Trophoblast cell (in vitro differentiated cells and primary cell): ENCODE data around the gene CRMP1.

Experiments used
- DNase-seq, 2 donors: peaks; one replicate each; pipeline ENCODE4 v3.0.0-alpha.2; 2016
- H2AFZ ChIP-seq: 2 replicates; pipeline ENCODE4 v1.6.1; 2013; ENCODE audit warnings: low read length, moderate library complexity, mild to moderate bottlenecking; ENCODE audit not compliant: insufficient read depth, poor library complexity
- H2AK5ac ChIP-seq: 2 replicates; pipeline ENCODE4 v1.6.1; 2013; ENCODE audit warnings: mild to moderate bottlenecking, low read length
- H2BK120ac ChIP-seq: 2 replicates; pipeline ENCODE4 v1.6.1; 2013; ENCODE audit warnings: low read length, mild to moderate bottlenecking, moderate library complexity; ENCODE audit not compliant: insufficient read depth, poor library complexity
- H2BK12ac ChIP-seq: 2 replicates; pipeline ENCODE4 v1.6.1; 2013; ENCODE audit warnings: mild to moderate bottlenecking, low read length, moderate library complexity
- H2BK5ac ChIP-seq: 2 replicates; pipeline ENCODE4 v1.6.1; 2013; ENCODE audit warnings: low read length, low read depth, moderate library complexity, mild to moderate bottlenecking; ENCODE audit not compliant: poor library complexity
- H3K14ac ChIP-seq: 2 replicates; pipeline ENCODE4 v1.6.1; 2013; ENCODE audit warnings: mild to moderate bottlenecking, low read length
- H3K18ac ChIP-seq: 2 replicates; pipeline ENCODE4 v1.6.1; 2013; ENCODE audit warnings: mild to moderate bottlenecking, low read length
- H3K23ac ChIP-seq: 2 replicates; pipeline ENCODE4 v1.6.1; 2013; ENCODE audit warnings: low read length
- H3K27ac ChIP-seq: 2 replicates; pipeline ENCODE4 v1.5.1; 2013; ENCODE audit warnings: low read depth, mild to moderate bottlenecking, inconsistent platforms, low read length, moderate library complexity
- H3K27me3 ChIP-seq: 2 replicates; pipeline ENCODE4 v1.6.1; 2013; ENCODE audit warnings: inconsistent platforms, mild to moderate bottlenecking, low read length, moderate library complexity; ENCODE audit not compliant: insufficient read depth
- H3K36me3 ChIP-seq, 2 experiments: 1 replicate in 1 of 2; 2 replicates in 1 of 2; pipeline ENCODE4 v1.6.1; 2013; ENCODE audit warnings: low read length in 2 of 2, mild to moderate bottlenecking in 2 of 2, moderate library complexity in 1 of 2; ENCODE audit not compliant: insufficient read depth in 2 of 2, control insufficient read depth in 1 of 2
- H3K4ac ChIP-seq: 2 replicates; pipeline ENCODE4 v1.6.1; 2013; ENCODE audit warnings: low read depth, mild to moderate bottlenecking, low read length, moderate library complexity
- H3K4me1 ChIP-seq, 2 experiments: 1 replicate in 1 of 2; 2 replicates in 1 of 2; pipeline ENCODE4 v1.6.1; 2013; ENCODE audit warnings: low read length in 2 of 2, mild to moderate bottlenecking in 2 of 2, moderate library complexity in 1 of 2; ENCODE audit not compliant: insufficient read depth in 2 of 2, control insufficient read depth in 1 of 2
- H3K4me2 ChIP-seq: 2 replicates; pipeline ENCODE4 v1.6.1; 2013; ENCODE audit warnings: inconsistent platforms, mild to moderate bottlenecking, low read length, moderate library complexity
- H3K4me3 ChIP-seq: 2 replicates; pipeline ENCODE4 v1.5.1; 2013; ENCODE audit warnings: mild to moderate bottlenecking, low read depth, low read length, inconsistent platforms
- H3K79me1 ChIP-seq: one replicate; pipeline ENCODE4 v1.6.1; 2013; ENCODE audit warnings: low read length
- H3K79me2 ChIP-seq: 2 replicates; pipeline ENCODE4 v1.6.1; 2013; ENCODE audit warnings: low read length, mild to moderate bottlenecking; ENCODE audit not compliant: control insufficient read depth, insufficient read depth, poor library complexity
- H3K9ac ChIP-seq: 2 replicates; pipeline ENCODE4 v1.6.1; 2013; ENCODE audit warnings: mild to moderate bottlenecking, low read length
- H3K9me3 ChIP-seq: 2 replicates; pipeline ENCODE4 v1.6.1; 2013; ENCODE audit warnings: low read depth, mild to moderate bottlenecking, control low read depth, inconsistent platforms, low read length; ENCODE audit not compliant: insufficient read depth
- H4K12ac ChIP-seq: 2 replicates; pipeline ENCODE4 v1.6.1; 2013; ENCODE audit warnings: low read depth, mild to moderate bottlenecking, low read length, moderate library complexity
- H4K8ac ChIP-seq: 2 replicates; pipeline ENCODE4 v1.6.1; 2013; ENCODE audit warnings: low read depth, mild to moderate bottlenecking, low read length, moderate library complexity
- H4K91ac ChIP-seq: one replicate; pipeline ENCODE4 v1.6.1; 2013; ENCODE audit warnings: low read depth, mild to moderate bottlenecking, low read length, moderate library complexity
- WGBS: extraction: QIAGEN DNeasy Blood & Tissue Kit; methylation state at CpG from one replicate; pipeline ENCODE4 v1.1.7; 2013; ENCODE audit warnings: missing lambda C conversion rate; ENCODE audit not compliant: insufficient read length, insufficient coverage; ENCODE audit errors: extremely low coverage; 5-methylcytosine and 5-hydroxymethylcytosine counted together

CRMP1 gene

DNA sequence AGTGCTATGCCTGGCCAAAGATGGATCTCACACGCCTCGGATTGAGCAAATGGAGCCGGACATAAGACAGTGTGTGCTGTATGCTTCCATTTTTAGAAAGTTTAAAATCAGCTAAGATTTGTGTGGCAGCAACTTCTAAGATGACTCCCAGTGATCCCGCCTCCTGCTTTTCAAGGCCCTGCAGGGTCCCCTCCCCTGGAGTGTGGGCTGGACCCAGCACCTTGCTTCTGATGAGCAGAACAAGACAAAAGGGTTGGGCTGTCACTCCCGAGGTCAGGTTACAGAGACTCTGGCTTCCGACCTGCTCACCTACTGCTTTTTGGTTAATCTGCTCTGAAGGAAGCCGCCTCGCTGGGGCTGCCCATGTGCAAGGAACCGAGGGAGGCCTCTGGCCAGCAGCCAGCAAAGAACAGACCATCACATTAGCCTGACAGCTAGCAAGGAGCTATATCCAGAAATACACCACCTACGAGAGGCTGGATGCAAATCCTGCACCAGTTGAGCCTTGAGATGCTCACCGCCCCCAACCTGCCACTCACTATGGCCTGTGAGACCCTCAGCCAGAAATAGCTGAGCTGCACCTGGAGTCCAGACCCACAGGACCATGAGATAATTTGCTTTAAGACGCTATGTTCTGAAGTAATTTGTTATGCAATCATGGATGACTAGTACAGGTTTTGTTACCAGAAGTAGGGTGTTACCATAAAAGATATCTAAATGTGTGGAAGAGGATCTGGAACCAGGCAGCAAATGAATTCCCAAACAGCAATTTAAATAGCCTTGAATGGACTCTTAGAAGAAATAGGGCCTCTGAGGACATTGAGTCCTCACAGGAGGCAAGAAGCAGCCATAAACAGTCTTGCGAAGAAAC lies 47.6 kb downstream of the CRMP1 start:
- Histone ChIP-seq H3K4me2 (no peak overlapping the region), H3K23ac (no peak overlapping the region), H2BK120ac (no peak overlapping the region), H2AFZ (no peak overlapping the region), H4K91ac (no peak overlapping the region), H4K12ac (no peak overlapping the region), H3K14ac (no peak overlapping the region), H3K79me2 (no peaks in the 10 kb centered on the region), H3K4me1 (no peaks in the 10 kb centered on the region), H2AK5ac (no peak overlapping the region), H3K9ac (no peak overlapping the region), H3K4me3 (no peak overlapping the region), H3K79me1 (no peaks in the 10 kb centered on the region), H3K9me3 (peaks cover 5% of the 10 kb centered on the region), H2BK12ac (no peak overlapping the region), H3K36me3 (no peaks in the 10 kb centered on the region), H3K27ac (no peak overlapping the region), H2BK5ac (no peak overlapping the region), H3K4ac (no peak overlapping the region), H3K27me3 (no peaks in the 10 kb centered on the region), H3K18ac (no peak overlapping the region), H4K8ac (no peak overlapping the region)
- DNase-seq = no peak
- no CpG with 5 or more reads among the region's 13 CpGs for WGBS

DNA sequence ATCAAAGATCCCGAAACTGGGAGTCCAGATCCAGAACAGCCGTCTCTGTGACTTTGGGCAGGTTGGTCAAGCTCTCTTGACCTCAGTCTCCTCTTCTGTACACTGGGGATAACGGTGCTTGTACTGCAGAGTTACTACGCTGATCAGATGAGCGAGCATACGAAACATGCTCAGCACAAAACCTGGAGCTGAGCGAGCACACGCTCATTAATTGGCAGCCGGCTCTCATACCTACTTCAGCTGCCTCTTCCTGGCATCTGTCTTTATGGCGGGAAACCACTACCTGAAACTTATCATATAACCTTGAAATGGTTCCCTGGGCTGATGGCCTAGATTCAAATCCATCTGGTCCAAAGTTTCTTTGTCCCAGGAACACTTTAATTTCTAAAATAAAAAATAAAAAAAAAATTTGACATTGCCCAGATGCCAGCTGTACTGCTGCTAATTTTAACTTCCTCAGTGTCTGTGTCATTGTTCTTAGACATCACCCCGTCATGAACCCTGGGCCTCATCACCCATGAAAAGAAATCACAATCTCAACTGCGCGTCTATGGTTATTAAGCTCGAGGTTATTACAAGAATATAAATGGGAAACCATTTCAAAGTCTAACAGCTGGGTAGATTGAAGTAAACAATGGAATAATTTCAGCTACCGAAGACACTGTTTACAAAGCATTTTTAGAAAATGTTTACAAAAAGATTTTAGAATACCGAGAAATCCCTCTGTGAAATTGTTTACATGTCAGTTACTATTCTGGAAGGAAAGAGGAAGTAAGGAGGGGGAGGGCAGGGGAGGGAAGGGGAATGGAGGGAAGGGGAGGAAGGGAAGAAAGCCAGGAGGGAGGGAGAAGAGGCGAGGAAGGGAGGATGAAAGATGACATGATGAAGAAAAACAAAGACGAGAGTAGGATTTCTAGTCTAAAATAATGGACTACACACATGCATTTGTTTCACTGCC lies 49.0 kb downstream of the CRMP1 start:
- no peaks in the 10 kb centered on the region for H3K79me2 ChIP-seq
- H3K27me3 ChIP-seq = no peaks in the 10 kb centered on the region
- no peak overlapping the region for H3K9ac ChIP-seq
- no peak overlapping the region for H2BK12ac ChIP-seq
- no peak overlapping the region for H2AFZ ChIP-seq
- H3K4ac ChIP-seq = no peak overlapping the region
- H3K23ac ChIP-seq = no peak overlapping the region
- no peak overlapping the region for H3K27ac ChIP-seq
- no peak overlapping the region for H3K4me3 ChIP-seq
- no peak overlapping the region for H3K4me2 ChIP-seq
- no peaks in the 10 kb centered on the region for H3K4me1 ChIP-seq
- DNase-seq = no peak
- no CpG with 5 or more reads among the region's 18 CpGs for WGBS
- H3K14ac ChIP-seq = no peak overlapping the region
- H3K18ac ChIP-seq = no peak overlapping the region
- H2BK5ac ChIP-seq = no peak overlapping the region
- no peak overlapping the region for H4K8ac ChIP-seq
- H4K12ac ChIP-seq = no peak overlapping the region
- no peaks in the 10 kb centered on the region for H3K79me1 ChIP-seq
- H3K9me3 ChIP-seq = peaks cover 4% of the 10 kb centered on the region
- no peaks in the 10 kb centered on the region for H3K36me3 ChIP-seq
- H2BK120ac ChIP-seq = no peak overlapping the region
- H2AK5ac ChIP-seq = no peak overlapping the region
- H4K91ac ChIP-seq = no peak overlapping the region

DNA sequence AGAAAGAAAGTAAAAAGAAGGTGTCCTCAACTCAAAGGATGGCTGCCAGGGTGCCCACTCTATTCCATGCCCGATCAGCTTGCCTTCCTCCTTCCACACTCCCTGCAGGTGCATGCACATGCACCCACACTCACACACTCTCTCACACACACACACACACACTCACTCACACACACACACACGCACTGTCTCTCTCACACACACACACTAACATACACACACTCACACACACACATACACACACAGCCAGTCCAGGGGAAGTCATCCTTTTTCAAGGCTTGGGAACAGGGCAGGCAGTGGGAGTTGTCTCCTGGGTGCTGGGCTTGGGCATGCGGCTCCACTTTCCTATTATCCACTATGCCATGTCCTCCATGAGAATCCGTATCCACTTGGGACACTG lies 50.4 kb downstream of the CRMP1 start:
- no peak overlapping the region for H3K4ac ChIP-seq
- H3K36me3 ChIP-seq = no peaks in the 10 kb centered on the region
- H2BK12ac ChIP-seq = no peak overlapping the region
- H3K23ac ChIP-seq = no peak overlapping the region
- H3K9ac ChIP-seq = no peak overlapping the region
- H4K12ac ChIP-seq = no peak overlapping the region
- no peak overlapping the region for H3K27ac ChIP-seq
- H3K27me3 ChIP-seq = no peaks in the 10 kb centered on the region
- no peak overlapping the region for H3K4me2 ChIP-seq
- DNase-seq = no peak
- no CpG with 5 or more reads among the region's 4 CpGs for WGBS
- no peak overlapping the region for H2AK5ac ChIP-seq
- H2AFZ ChIP-seq = no peak overlapping the region
- no peak overlapping the region for H3K4me3 ChIP-seq
- no peaks in the 10 kb centered on the region for H3K79me2 ChIP-seq
- H3K79me1 ChIP-seq = no peaks in the 10 kb centered on the region
- H3K14ac ChIP-seq = no peak overlapping the region
- H2BK5ac ChIP-seq = no peak overlapping the region
- H3K4me1 ChIP-seq = no peaks in the 10 kb centered on the region
- no peak overlapping the region for H3K18ac ChIP-seq
- no peak overlapping the region for H4K91ac ChIP-seq
- no peak overlapping the region for H2BK120ac ChIP-seq
- H3K9me3 ChIP-seq = peaks cover 4% of the 10 kb centered on the region
- no peak overlapping the region for H4K8ac ChIP-seq

DNA sequence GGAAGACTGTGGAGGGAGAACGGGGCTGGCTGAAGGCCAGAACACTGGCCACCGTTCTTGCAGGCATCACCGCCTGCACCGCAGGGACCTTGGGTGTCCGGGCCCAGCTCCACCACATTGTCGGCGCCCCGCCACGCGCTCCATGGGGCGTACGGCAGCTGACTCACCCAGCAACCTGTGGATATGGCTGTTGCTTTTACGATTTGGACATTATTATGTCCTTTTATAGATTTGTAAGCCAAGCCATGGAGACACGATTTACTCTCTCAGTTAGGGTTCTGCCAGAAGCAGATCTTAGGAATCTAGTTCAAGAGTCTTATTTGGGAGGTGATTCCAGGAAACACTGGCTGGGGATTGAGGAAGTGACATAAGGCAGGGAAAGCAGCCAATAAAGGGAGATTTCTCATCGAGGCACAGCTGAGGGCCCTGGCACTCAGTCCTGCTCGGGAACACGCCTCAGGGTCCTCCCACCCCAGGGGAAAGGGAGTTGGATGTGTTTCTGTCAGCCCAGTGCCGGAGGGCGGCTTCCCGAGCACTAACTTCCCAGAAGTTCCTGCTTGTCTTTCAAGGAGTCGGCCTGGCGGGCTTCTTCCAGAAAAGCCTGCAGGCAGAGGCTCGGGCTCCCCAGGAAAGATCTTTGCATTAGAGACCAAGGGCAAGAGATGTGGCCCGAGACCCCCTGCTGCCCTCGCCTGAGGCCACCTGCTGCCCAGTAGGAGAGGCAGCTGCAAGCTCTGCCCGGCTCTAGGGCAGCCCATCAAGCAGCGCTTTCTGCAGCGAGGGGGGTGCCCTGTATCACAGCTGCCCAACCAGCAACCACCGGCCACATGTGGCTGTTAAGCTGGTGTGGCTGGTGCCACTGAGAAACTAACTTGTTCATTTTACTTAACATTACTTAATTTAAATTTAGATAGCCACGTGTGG lies 52.9 kb downstream of the CRMP1 start:
- no CpG with 5 or more reads among the region's 30 CpGs for WGBS
- no peak overlapping the region for H3K4me2 ChIP-seq
- no peaks in the 10 kb centered on the region for H3K79me2 ChIP-seq
- H3K27me3 ChIP-seq = no peaks in the 10 kb centered on the region
- no peak overlapping the region for H4K91ac ChIP-seq
- DNase-seq = no peak
- no peak overlapping the region for H3K27ac ChIP-seq
- no peak overlapping the region for H4K12ac ChIP-seq
- no peak overlapping the region for H3K4me3 ChIP-seq
- H2AK5ac ChIP-seq = no peak overlapping the region
- H3K9me3 ChIP-seq = peaks cover 4% of the 10 kb centered on the region
- no peak overlapping the region for H3K4ac ChIP-seq
- no peak overlapping the region for H2BK5ac ChIP-seq
- no peak overlapping the region for H4K8ac ChIP-seq
- no peak overlapping the region for H2BK12ac ChIP-seq
- no peak overlapping the region for H2BK120ac ChIP-seq
- H3K23ac ChIP-seq = no peak overlapping the region
- no peaks in the 10 kb centered on the region for H3K79me1 ChIP-seq
- no peak overlapping the region for H3K9ac ChIP-seq
- H3K18ac ChIP-seq = no peak overlapping the region
- no peaks in the 10 kb centered on the region for H3K36me3 ChIP-seq
- H2AFZ ChIP-seq = no peak overlapping the region
- H3K14ac ChIP-seq = no peak overlapping the region
- no peaks in the 10 kb centered on the region for H3K4me1 ChIP-seq
